ENCODE data around the gene CNTNAP2.

GRCh38 chr7:148461392-148462179 is 2345.0 kb downstream of the CNTNAP2 start:
- no peak for TF ChIP-seq CTCF (conservative IDR thresholded peaks at IDR 0.05; ENCODE audit: low read depth, low read length)
- no peak for TF ChIP-seq POLR2A (IDR thresholded peaks at IDR 0.05; ENCODE audit: low read depth, low read length)
- TF ChIP-seq CEBPB (IDR thresholded peaks at IDR 0.05; ENCODE audit: low read depth, low read length) = no peak
- no peak for TF ChIP-seq RFX5 (IDR thresholded peaks at IDR 0.05; ENCODE audit: low read depth, low read length)
- TF ChIP-seq NFE2L2 (IDR thresholded peaks at IDR 0.05; ENCODE audit: low read depth, low read length) = no peak
- TF ChIP-seq MXI1 (IDR thresholded peaks at IDR 0.05; ENCODE audit: borderline replicate concordance, low read depth, low read length) = no peak
- TF ChIP-seq FOS (IDR thresholded peaks at IDR 0.05; ENCODE audit: low read depth, low read length) = no peak
- TF ChIP-seq USF2 (IDR thresholded peaks at IDR 0.05; ENCODE audit: low read depth, low read length) = no peak
- no peak for TF ChIP-seq RAD21 (IDR thresholded peaks at IDR 0.05; ENCODE audit: low read length)
